Measurements from ENCODE around the gene OR5D16. TPM values are rescaled to one million over a fixed set of nuclear protein-coding genes. Genes with fewer than 3 reads are reported as not detected.

Gene OR5D16
- total and polyA plus RNA-seq, 2 of the 4 experiments (the other 2 are of a cell fraction) = not detected

DNA sequence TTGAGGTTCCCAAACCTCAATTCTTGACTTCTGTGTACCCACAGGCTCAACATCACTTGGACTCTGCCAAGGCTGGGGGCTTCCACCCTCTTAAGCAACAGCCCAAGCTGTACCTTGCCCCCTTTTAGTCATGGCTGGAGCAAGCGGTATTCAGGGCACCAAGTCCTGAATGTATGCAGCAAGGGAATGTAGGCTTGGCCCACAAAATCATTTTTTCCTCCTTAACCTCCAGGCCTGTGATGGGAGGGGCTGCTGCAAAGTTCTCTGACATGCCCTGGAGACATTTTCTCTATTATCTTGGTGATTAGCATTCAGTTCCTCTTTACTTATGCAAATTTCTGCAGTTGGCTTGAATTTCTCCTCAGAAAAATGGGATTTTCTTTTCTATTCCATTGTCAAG lies 32.3 kb upstream of the OR5D16 start:
- Histone ChIP-seq H4K8ac (ENCODE audit: low read depth in 2 of 2, low read length in 2 of 2) (no peak overlapping the region), H3K4me2 (ENCODE audit: low read depth, low read length) (no peak overlapping the region), H3K23ac (ENCODE audit: low read depth, low read length) (no peak overlapping the region), H3K27me3 (ENCODE audit: control insufficient read depth, insufficient read depth, low read length) (no peaks in the 10 kb centered on the region), H2BK120ac (ENCODE audit: low read depth, low read length) (no peak overlapping the region), H3K9me1 (ENCODE audit: insufficient read depth, low read length) (no peaks in the 10 kb centered on the region), H2AFZ (replicated peaks; ENCODE audit: low read length, poor library complexity) (no peak overlapping the region), H3K36me3 (ENCODE audit: control insufficient read depth, insufficient read depth, low read length) (no peaks in the 10 kb centered on the region), H3K4me1 (ENCODE audit: control insufficient read depth, insufficient read depth, low read length) (no peaks in the 10 kb centered on the region), H3K4ac (ENCODE audit: low read depth, low read length) (no peak overlapping the region), H3K4me3 (ENCODE audit: insufficient read depth, low read depth, low read length) (no peak overlapping the region), H3K79me1 (ENCODE audit: low read depth in 1 of 2, low read length in 2 of 2) (no peaks in the 10 kb centered on the region), H2AK5ac (ENCODE audit: low read depth, low read length) (no peak overlapping the region), H2BK15ac (ENCODE audit: low read depth, low read length) (no peak overlapping the region), H2AK9ac (replicated peaks; ENCODE audit: low read depth, low read length, poor library complexity) (no peak overlapping the region), H3K56ac (ENCODE audit: extremely low read depth, insufficient read depth, low read length) (no peak overlapping the region), H4K91ac (ENCODE audit: insufficient read depth, low read depth, low read length) (no peak overlapping the region), H3K14ac (replicated peaks; ENCODE audit: low read depth, low read length) (no peak overlapping the region), H4K20me1 (ENCODE audit: insufficient read depth, low read length) (no peaks in the 10 kb centered on the region), H2BK20ac (ENCODE audit: low read depth, low read length) (no peak overlapping the region), H2BK5ac (ENCODE audit: low read depth, low read length, poor library complexity, severe bottlenecking) (no peak overlapping the region), H4K5ac (ENCODE audit: low read depth, low read length) (no peak overlapping the region), H3K18ac (ENCODE audit: low read depth, low read length) (no peak overlapping the region), H3K9me3 (ENCODE audit: control insufficient read depth, insufficient read depth, low read length) (peaks cover 4% of the 10 kb centered on the region; the same call in 1 of the 2 replicates), H3K9ac (ENCODE audit: low read depth, low read length) (no peak overlapping the region), H3K27ac (ENCODE audit: insufficient read depth, low read length) (no peak overlapping the region)
- TF ChIP-seq RCOR1 (IDR thresholded peaks at IDR 0.05; ENCODE audit: insufficient replicate concordance, low read length) (no peak), MXI1 (IDR thresholded peaks at IDR 0.05; ENCODE audit: borderline replicate concordance, low read depth, low read length) (no peak), POLR2A (IDR thresholded peaks at IDR 0.05; ENCODE audit: low read depth, low read length) (no peak), CTCF (conservative IDR thresholded peaks at IDR 0.05; ENCODE audit: low read depth, low read length) (no peak), FOS (IDR thresholded peaks at IDR 0.05; ENCODE audit: low read depth, low read length) (no peak), RFX5 (IDR thresholded peaks at IDR 0.05; ENCODE audit: low read depth, low read length) (no peak), CHD1 (IDR thresholded peaks at IDR 0.05; ENCODE audit: low read depth, low read length) (no peak), USF2 (IDR thresholded peaks at IDR 0.05; ENCODE audit: low read depth, low read length) (no peak), RAD21 (IDR thresholded peaks at IDR 0.05; ENCODE audit: low read length) (no peak), BHLHE40 (IDR thresholded peaks at IDR 0.05; ENCODE audit: low read depth, low read length) (no peak), CEBPB (IDR thresholded peaks at IDR 0.05; ENCODE audit: low read depth, low read length) (no peak), SMC3 (IDR thresholded peaks at IDR 0.05; ENCODE audit: low read depth, low read length) (no peak), MAZ (IDR thresholded peaks at IDR 0.05; ENCODE audit: borderline replicate concordance, low read depth, low read length) (no peak), MAFK (IDR thresholded peaks at IDR 0.05; ENCODE audit: low read depth, low read length) (no peak), NFE2L2 (IDR thresholded peaks at IDR 0.05; ENCODE audit: low read depth, low read length) (no peak)
- TF ChIP-seq, protein P1, sequence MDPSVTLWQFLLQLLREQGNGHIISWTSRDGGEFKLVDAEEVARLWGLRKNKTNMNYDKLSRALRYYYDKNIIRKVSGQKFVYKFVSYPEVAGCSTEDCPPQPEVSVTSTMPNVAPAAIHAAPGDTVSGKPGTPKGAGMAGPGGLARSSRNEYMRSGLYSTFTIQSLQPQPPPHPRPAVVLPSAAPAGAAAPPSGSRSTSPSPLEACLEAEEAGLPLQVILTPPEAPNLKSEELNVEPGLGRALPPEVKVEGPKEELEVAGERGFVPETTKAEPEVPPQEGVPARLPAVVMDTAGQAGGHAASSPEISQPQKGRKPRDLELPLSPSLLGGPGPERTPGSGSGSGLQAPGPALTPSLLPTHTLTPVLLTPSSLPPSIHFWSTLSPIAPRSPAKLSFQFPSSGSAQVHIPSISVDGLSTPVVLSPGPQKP (IDR thresholded peaks at IDR 0.05; ENCODE audit: borderline replicate concordance, low read depth, low read length) = no peak
- ATAC-seq (ENCODE audit: low read depth) (no peak), DNase-seq (no peak)
- CTCF ChIA-PET = no interaction called here
- BruUV-seq (replicated peaks) = no TSS peak
- intact Hi-C loops (cut with micrococcal nuclease) = no loop called here
- dilution Hi-C loops (cut with HindIII; ENCODE audit: low sequenced_read_pairs, unreplicated experiment) = no loop called here
- no CpG with 5 or more reads among the region's 1 CpG for WGBS, 2 experiments (ENCODE audit: extremely low coverage in 2 of 2, insufficient read length in 1 of 2)
- in situ Hi-C loops (cut with MboI; ENCODE audit: low sequenced_read_pairs) = no loop called here
- POLR2A ChIA-PET (ENCODE audit: unreplicated experiment) = no interaction called here

All from IMR-90 (cell line).